Endothelial cell of umbilical vein (primary cell): Measurements from ENCODE around the gene HLTF. TPM values are rescaled to one million over a fixed set of nuclear protein-coding genes. Genes with fewer than 3 reads are reported as not detected.

ENCODE experiments used
- BruUV-seq: library from RNA; stranded (reverse); fragments of 400-500 nt; replicated peaks from 2 replicates; lab custom pipeline; 2021; lab: Mats Ljungman, UMichigan
- CTCF ChIA-PET: fragments of 300-600, 350-600 bp; sonication (Branson Sonifier 250); formaldehyde crosslinking; loops from one replicate; lab custom pipeline; 2021; ENCODE audit warnings: antibody characterized with exemption, inconsistent platforms; lab: Charles Lee
- POLR2A ChIA-PET: fragments of 300-600, 350-600 bp; sonication (Branson Sonifier 250); formaldehyde crosslinking; loops from one replicate; lab custom pipeline; 2021; ENCODE audit warnings: antibody characterized with exemption, inconsistent platforms; lab: Charles Lee
- DNase-seq: peaks from one replicate; pipeline ENCODE4 v3.0.0-alpha.2; 2011; ENCODE audit warnings: low read depth, low spot score
- FAIRE-seq: peaks from 2 replicates; lab custom pipeline; 2011; peaks lifted over from hg19 to GRCh38; lab: Jason Lieb, UNC
- H2AFZ ChIP-seq: 2 replicates; pipeline ENCODE4 v1.6.0; 2012; ENCODE audit warnings: low read depth, low read length, control low read depth, inconsistent platforms
- H3K27ac ChIP-seq: 2 replicates; pipeline ENCODE4 v1.5.1; 2011; ENCODE audit warnings: low read depth, mild to moderate bottlenecking, control low read depth, low read length, moderate library complexity; ENCODE audit not compliant: insufficient read depth
- H3K27me3 ChIP-seq, 2 experiments: 2 replicates each; pipeline versions ENCODE4 v1.6.0 to v1.6.1; 2011; ENCODE audit warnings: low read length in 2 of 2, mixed read lengths in 1 of 2; ENCODE audit not compliant: control insufficient read depth in 2 of 2, insufficient read depth in 2 of 2
- H3K36me3 ChIP-seq, 2 experiments: 2 replicates in 1 of 2; 3 replicates in 1 of 2; pipeline ENCODE4 v1.5.1; 2011; ENCODE audit warnings: low read length in 2 of 2, mild to moderate bottlenecking in 1 of 2, moderate library complexity in 1 of 2; ENCODE audit not compliant: control insufficient read depth in 2 of 2, insufficient read depth in 2 of 2; ENCODE audit errors: extremely low read depth in 1 of 2
- H3K4me1 ChIP-seq: 3 replicates; pipeline ENCODE4 v1.5.1; 2011; ENCODE audit warnings: mild to moderate bottlenecking, low read length; ENCODE audit not compliant: control insufficient read depth, insufficient read depth; ENCODE audit errors: extremely low read depth
- H3K4me2 ChIP-seq: 2 replicates; pipeline ENCODE4 v1.6.1; 2011; ENCODE audit warnings: low read length, control low read depth, mixed read lengths; ENCODE audit not compliant: insufficient read depth
- H3K4me3 ChIP-seq, 3 experiments: fragments of 200-600 bp in 1 of 3; sonication (generic), shearing (Covaris generic) in 1 of 3; replicated peaks in 1 of 3; 2 replicates each; pipeline ENCODE4 v1.5.1; 2011 to 2016; ENCODE audit warnings: control low read depth in 3 of 3, low read length in 3 of 3, mild to moderate bottlenecking in 2 of 3, inconsistent platforms in 1 of 3, low read depth in 1 of 3, moderate library complexity in 1 of 3; ENCODE audit not compliant: insufficient read depth in 1 of 3
- H3K79me2 ChIP-seq: 2 replicates; pipeline ENCODE4 v1.6.0; 2012; ENCODE audit warnings: low read length, inconsistent platforms; ENCODE audit not compliant: control insufficient read depth, insufficient read depth
- H3K9ac ChIP-seq: replicated peaks from 2 replicates; pipeline ENCODE3; 2011; ENCODE audit warnings: low read length, control low read depth; ENCODE audit not compliant: insufficient read depth; ENCODE audit errors: extremely low read depth
- H3K9me1 ChIP-seq: replicated peaks from 3 replicates; pipeline ENCODE4 v1.6.0; 2011; ENCODE audit warnings: mild to moderate bottlenecking, low read length; ENCODE audit not compliant: control insufficient read depth, insufficient read depth; ENCODE audit errors: extremely low read depth
- H3K9me3 ChIP-seq: replicated peaks from 2 replicates; pipeline ENCODE4 v1.5.1; 2012; ENCODE audit warnings: low read length, inconsistent platforms; ENCODE audit not compliant: control insufficient read depth, insufficient read depth
- H4K20me1 ChIP-seq: replicated peaks from 2 replicates; pipeline ENCODE3; 2011; ENCODE audit warnings: mild to moderate bottlenecking, low read length; ENCODE audit not compliant: control insufficient read depth, insufficient read depth; ENCODE audit errors: extremely low read depth
- EZH2 ChIP-seq: IDR thresholded peaks from 2 replicates; pipeline ENCODE4 v1.6.1; 2012; ENCODE audit warnings: borderline replicate concordance, low read depth, mild to moderate bottlenecking, moderate library complexity, low read length, inconsistent platforms; ENCODE audit not compliant: severe bottlenecking
- FOS ChIP-seq: IDR thresholded peaks from 2 replicates; pipeline ENCODE4 v1.6.1; 2011; ENCODE audit warnings: mild to moderate bottlenecking, low read length, moderate library complexity, borderline replicate concordance; ENCODE audit not compliant: insufficient read depth
- GATA2 ChIP-seq: IDR thresholded peaks from 2 replicates; pipeline ENCODE4 v1.7.0; 2011; ENCODE audit warnings: low read depth, mild to moderate bottlenecking, moderate library complexity, mixed read lengths, low read length; ENCODE audit not compliant: insufficient read length, insufficient read depth
- JUN ChIP-seq: IDR thresholded peaks from 2 replicates; pipeline ENCODE4 v1.6.1; 2011; ENCODE audit warnings: borderline replicate concordance, low read depth; ENCODE audit not compliant: insufficient read length, insufficient read depth
- MYC ChIP-seq: IDR thresholded peaks from one replicate; pipeline ENCODE4 v1.6.1; 2011; ENCODE audit warnings: mild to moderate bottlenecking, low read depth, low read length
- POLR2A ChIP-seq: IDR thresholded peaks from 2 replicates; pipeline ENCODE4 v1.6.1; 2012; ENCODE audit warnings: low read depth, mild to moderate bottlenecking, control low read depth, low read length
- POLR2AphosphoS5 ChIP-seq: IDR thresholded peaks from 2 replicates; pipeline ENCODE4 v1.6.1; 2012; ENCODE audit warnings: low read depth, mild to moderate bottlenecking, control low read depth, low read length, moderate library complexity; ENCODE audit not compliant: insufficient read depth
- dilution Hi-C: fragments of 300-500 bp; cut with MboI; formaldehyde crosslinking; loops from one replicate; pipeline ENCODE4 v1.15.0; 2019; ENCODE audit warnings: low sequenced_read_pairs; ENCODE audit not compliant: extremely low pct_ligation_motif_present
- intact Hi-C: fragments of 100-400 bp; cut with micrococcal nuclease; formaldehyde crosslinking; loops from one replicate; pipeline ENCODE4 v1.10.0; 2022
- polyA plus RNA-seq, 4 experiments: library from polyadenylated mRNA; depleted of rRNA in 3 of 4; stranded (reverse) in 3 of 4; unstranded in 1 of 4; fragments of >200 nt; gene quantifications; 2 replicates each; pipeline versions ENCODE4 v1.2.1 to v1.2.3, GENCODE V29; 2011 to 2012; ENCODE audit warnings: missing spikeins in 1 of 4
- total RNA-seq: library from RNA; stranded (reverse); gene quantifications from 2 replicates; pipeline ENCODE4 v1.2.3, GENCODE V29; 2021
- TF ChIP-seq, protein P1 (sequence below): IDR thresholded peaks from 2 replicates; pipeline ENCODE4 v1.6.1; 2011; ENCODE audit not compliant: insufficient read depth, insufficient read length
- TF ChIP-seq, protein P2 (sequence below), 2 donors: IDR thresholded peaks; 1 replicate in 1 of 2; 2 replicates in 1 of 2; pipeline ENCODE4 v1.5.1; 2011; ENCODE audit warnings: low read length in 2 of 2, mild to moderate bottlenecking in 2 of 2, moderate library complexity in 2 of 2, control low read depth in 1 of 2, inconsistent platforms in 1 of 2, low read depth in 1 of 2; ENCODE audit not compliant: insufficient read depth in 1 of 2; ENCODE audit errors: extremely low read depth in 1 of 2

The HLTF gene
- total and polyA plus RNA-seq, 2 donors (not counting 3 experiments of a cell fraction or from before 2014, with no cell fraction given): 8.7 to 24.6 TPM

DNA sequence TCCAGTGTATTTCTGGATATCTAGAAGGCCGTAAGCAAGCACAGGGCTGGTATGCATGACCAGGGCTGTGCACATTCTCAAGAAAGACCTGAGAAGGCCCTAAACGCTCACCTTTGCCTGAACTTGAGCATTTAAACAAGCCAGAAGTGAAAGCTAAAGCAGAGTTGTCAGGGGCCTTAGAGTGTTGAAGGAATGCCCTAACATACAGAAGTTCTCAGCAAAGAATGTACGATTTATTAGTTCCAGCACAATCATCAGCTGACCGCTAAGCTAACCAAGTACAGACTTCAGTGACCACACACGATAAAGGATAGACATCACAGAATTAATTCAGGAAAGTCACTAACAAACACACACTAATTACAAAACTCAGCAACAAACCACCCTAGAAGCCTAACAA is 8.7 kb downstream of the HLTF start:
- H2AFZ ChIP-seq: no peak overlapping the region
- no peak overlapping the region for H3K27ac ChIP-seq
- no peaks in the 10 kb centered on the region for H3K9me3 ChIP-seq
- TF ChIP-seq POLR2A (no peak), GATA2 (no peak), JUN (no peak), MYC (no peak), FOS (no peak)
- TF ChIP-seq, protein P1, sequence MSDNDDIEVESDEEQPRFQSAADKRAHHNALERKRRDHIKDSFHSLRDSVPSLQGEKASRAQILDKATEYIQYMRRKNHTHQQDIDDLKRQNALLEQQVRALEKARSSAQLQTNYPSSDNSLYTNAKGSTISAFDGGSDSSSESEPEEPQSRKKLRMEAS: no peak
- no TSS peak for BruUV-seq
- dilution Hi-C loops: no loop called here
- peaks cover 17% of the 10 kb centered on the region for H3K79me2 ChIP-seq
- H3K4me2 ChIP-seq: no peak overlapping the region
- intact Hi-C loops: no loop called here
- DNase-seq (no peak), FAIRE-seq (no peak)
- POLR2A ChIA-PET: no interaction called here
- no peak overlapping the region for H3K9ac ChIP-seq
- CTCF ChIA-PET: interaction anchor here (0.9 to 2.0 kb wide), 4 partner anchors 8 to 122 kb away, joined by 3 to 6 read pairs (median 4); partner anchors contain the start of gene HLTF
- peaks cover 0 to 6% of the 10 kb centered on the region in 2 experiments for H3K36me3 ChIP-seq
- no peaks in the 10 kb centered on the region for H3K9me1 ChIP-seq
- peaks cover 13% of the 10 kb centered on the region for H3K4me1 ChIP-seq
- no peaks in the 10 kb centered on the region for H4K20me1 ChIP-seq
- H3K27me3 ChIP-seq: no peaks in the 10 kb centered on the region
- H3K4me3 ChIP-seq: no peak overlapping the region

GRCh38 chr3:149067883-149068282 is 18.4 kb downstream of the HLTF start:
- peaks cover 2% of the 10 kb centered on the region in 2 experiments for H3K36me3 ChIP-seq
- H3K4me3 ChIP-seq: no peak overlapping the region
- dilution Hi-C loops (no loop called here), intact Hi-C loops (no loop called here)
- H3K27me3 ChIP-seq: no peaks in the 10 kb centered on the region
- no peaks in the 10 kb centered on the region for H4K20me1 ChIP-seq
- H3K4me2 ChIP-seq: no peak overlapping the region
- CTCF ChIA-PET: interaction anchor here (1.9 kb wide), 1 partner anchor 113 kb away, joined by 8 read pairs; no protein-coding TSS in a partner anchor
- DNase-seq (no peak), FAIRE-seq (no peak)
- no peaks in the 10 kb centered on the region for H3K4me1 ChIP-seq
- H3K9me1 ChIP-seq: no peaks in the 10 kb centered on the region
- POLR2A ChIA-PET: no interaction called here
- TF ChIP-seq FOS (no peak), EZH2 (no peak), GATA2 (no peak), POLR2AphosphoS5 (no peak), POLR2A (no peak), MYC (no peak), JUN (no peak)
- TF ChIP-seq, protein P1: no peak
- TF ChIP-seq, protein P2, sequence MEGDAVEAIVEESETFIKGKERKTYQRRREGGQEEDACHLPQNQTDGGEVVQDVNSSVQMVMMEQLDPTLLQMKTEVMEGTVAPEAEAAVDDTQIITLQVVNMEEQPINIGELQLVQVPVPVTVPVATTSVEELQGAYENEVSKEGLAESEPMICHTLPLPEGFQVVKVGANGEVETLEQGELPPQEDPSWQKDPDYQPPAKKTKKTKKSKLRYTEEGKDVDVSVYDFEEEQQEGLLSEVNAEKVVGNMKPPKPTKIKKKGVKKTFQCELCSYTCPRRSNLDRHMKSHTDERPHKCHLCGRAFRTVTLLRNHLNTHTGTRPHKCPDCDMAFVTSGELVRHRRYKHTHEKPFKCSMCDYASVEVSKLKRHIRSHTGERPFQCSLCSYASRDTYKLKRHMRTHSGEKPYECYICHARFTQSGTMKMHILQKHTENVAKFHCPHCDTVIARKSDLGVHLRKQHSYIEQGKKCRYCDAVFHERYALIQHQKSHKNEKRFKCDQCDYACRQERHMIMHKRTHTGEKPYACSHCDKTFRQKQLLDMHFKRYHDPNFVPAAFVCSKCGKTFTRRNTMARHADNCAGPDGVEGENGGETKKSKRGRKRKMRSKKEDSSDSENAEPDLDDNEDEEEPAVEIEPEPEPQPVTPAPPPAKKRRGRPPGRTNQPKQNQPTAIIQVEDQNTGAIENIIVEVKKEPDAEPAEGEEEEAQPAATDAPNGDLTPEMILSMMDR (IDR thresholded peaks at IDR 0.05; ENCODE audit: extremely low read depth in 1 of 2, insufficient read depth in 1 of 2, low read depth in 1 of 2, low read length in 2 of 2): no peak
- H3K27ac ChIP-seq: no peak overlapping the region
- H3K9me3 ChIP-seq: no peaks in the 10 kb centered on the region
- H3K9ac ChIP-seq: no peak overlapping the region
- H3K79me2 ChIP-seq: no peaks in the 10 kb centered on the region
- no peak overlapping the region for H2AFZ ChIP-seq
- no TSS peak for BruUV-seq
